Measurements from ENCODE around the gene OGFR. TPM values are rescaled to one million over a fixed set of nuclear protein-coding genes. Genes with fewer than 3 reads are reported as not detected.

The OGFR gene
- total and polyA plus RNA-seq, 4 donors: 14.6 to 46.6 (median 42.3) TPM

GRCh38 chr20:62805155-62805710 lies 598 bp downstream of the OGFR start:
- H3K4me3 ChIP-seq (ENCODE audit: low read depth, low read length): peak overlapping the region; percentile 55
- H3K27ac ChIP-seq (ENCODE audit: low read depth, low read length): no peak overlapping the region
- DNase-seq (ENCODE audit: low read depth in 4 of 6, low spot score in 6 of 6): no peak
- H3K9me3 ChIP-seq (ENCODE audit: control insufficient read depth, insufficient read depth, low read length): no peaks in the 10 kb centered on the region
- H3K4me1 ChIP-seq (ENCODE audit: control insufficient read depth, insufficient read depth, low read length): peaks cover 49% of the 10 kb centered on the region
- no peaks in the 10 kb centered on the region for H3K27me3 ChIP-seq (ENCODE audit: control insufficient read depth, insufficient read depth, low read length)
- 0% methylated on average over 54 of the region's 58 CpGs for WGBS (ENCODE audit: insufficient coverage)
- H3K36me3 ChIP-seq (ENCODE audit: control insufficient read depth, insufficient read depth, low read length): peaks cover 65% of the 10 kb centered on the region

- 29% methylated on average over 22 of the region's 25 CpGs for WGBS (ENCODE audit: insufficient coverage)
- Histone ChIP-seq H3K4me3 (ENCODE audit: low read depth, low read length) (peak overlapping the region; percentile 45), H3K36me3 (ENCODE audit: control insufficient read depth, insufficient read depth, low read length) (peaks cover 66% of the 10 kb centered on the region), H3K27me3 (ENCODE audit: control insufficient read depth, insufficient read depth, low read length) (no peaks in the 10 kb centered on the region), H3K4me1 (ENCODE audit: control insufficient read depth, insufficient read depth, low read length) (peaks cover 49% of the 10 kb centered on the region), H3K9me3 (ENCODE audit: control insufficient read depth, insufficient read depth, low read length) (no peaks in the 10 kb centered on the region), H3K27ac (ENCODE audit: low read depth, low read length) (no peak overlapping the region)
- no peak for DNase-seq (ENCODE audit: low read depth in 4 of 6, low spot score in 6 of 6)
These were observed 1.2 kb downstream of the OGFR start for GRCh38 chr20:62805711-62806382.

- DNase-seq (ENCODE audit: low read depth in 4 of 6, low spot score in 6 of 6): no peak
- Histone ChIP-seq H3K9me3 (ENCODE audit: control insufficient read depth, insufficient read depth, low read length) (no peaks in the 10 kb centered on the region), H3K36me3 (ENCODE audit: control insufficient read depth, insufficient read depth, low read length) (peaks cover 66% of the 10 kb centered on the region), H3K27me3 (ENCODE audit: control insufficient read depth, insufficient read depth, low read length) (no peaks in the 10 kb centered on the region), H3K4me1 (ENCODE audit: control insufficient read depth, insufficient read depth, low read length) (peaks cover 49% of the 10 kb centered on the region), H3K27ac (ENCODE audit: low read depth, low read length) (no peak overlapping the region), H3K4me3 (ENCODE audit: low read depth, low read length) (peak overlapping the region; percentile 45)
- WGBS (ENCODE audit: insufficient coverage): 78% methylated on average over 10 of the region's 11 CpGs
These were observed 1.9 kb downstream of the OGFR start for GRCh38 chr20:62806383-62807050.

GRCh38 chr20:62807444-62808210 lies 3.0 kb downstream of the OGFR start:
- Histone ChIP-seq H3K9me3 (ENCODE audit: control insufficient read depth, insufficient read depth, low read length) (no peaks in the 10 kb centered on the region), H3K4me1 (ENCODE audit: control insufficient read depth, insufficient read depth, low read length) (peaks cover 41% of the 10 kb centered on the region), H3K27me3 (ENCODE audit: control insufficient read depth, insufficient read depth, low read length) (no peaks in the 10 kb centered on the region), H3K4me3 (ENCODE audit: low read depth, low read length) (no peak overlapping the region), H3K27ac (ENCODE audit: low read depth, low read length) (no peak overlapping the region), H3K36me3 (ENCODE audit: control insufficient read depth, insufficient read depth, low read length) (peaks cover 68% of the 10 kb centered on the region)
- WGBS (ENCODE audit: insufficient coverage): 84% methylated on average over 23 of the region's 23 CpGs
- no peak for DNase-seq (ENCODE audit: low read depth in 4 of 6, low spot score in 6 of 6)

- Histone ChIP-seq H3K9me3 (ENCODE audit: control insufficient read depth, insufficient read depth, low read length) (no peaks in the 10 kb centered on the region), H3K36me3 (ENCODE audit: control insufficient read depth, insufficient read depth, low read length) (peaks cover 75% of the 10 kb centered on the region), H3K4me3 (ENCODE audit: low read depth, low read length) (no peak overlapping the region), H3K27me3 (ENCODE audit: control insufficient read depth, insufficient read depth, low read length) (no peaks in the 10 kb centered on the region), H3K4me1 (ENCODE audit: control insufficient read depth, insufficient read depth, low read length) (peaks cover 40% of the 10 kb centered on the region), H3K27ac (ENCODE audit: low read depth, low read length) (no peak overlapping the region)
- 18% methylated on average over 12 of the region's 21 CpGs for WGBS (ENCODE audit: insufficient coverage)
- peak in 2 of 6 donors; percentile 83 to 88 for DNase-seq (ENCODE audit: low read depth in 4 of 6, low spot score in 6 of 6)
These were observed 3.7 kb downstream of the OGFR start for GRCh38 chr20:62808211-62808865.

- H3K4me1 ChIP-seq (ENCODE audit: control insufficient read depth, insufficient read depth, low read length): peaks cover 32% of the 10 kb centered on the region
- H3K4me3 ChIP-seq (ENCODE audit: low read depth, low read length): no peak overlapping the region
- no peak for DNase-seq (ENCODE audit: low read depth in 4 of 6, low spot score in 6 of 6)
- H3K36me3 ChIP-seq (ENCODE audit: control insufficient read depth, insufficient read depth, low read length): peaks cover 89% of the 10 kb centered on the region
- WGBS (ENCODE audit: insufficient coverage): 94% methylated on average over 22 of the region's 24 CpGs
- H3K9me3 ChIP-seq (ENCODE audit: control insufficient read depth, insufficient read depth, low read length): no peaks in the 10 kb centered on the region
- no peak overlapping the region for H3K27ac ChIP-seq (ENCODE audit: low read depth, low read length)
- peaks cover 4% of the 10 kb centered on the region for H3K27me3 ChIP-seq (ENCODE audit: control insufficient read depth, insufficient read depth, low read length)
These were observed 5.1 kb downstream of the OGFR start for GRCh38 chr20:62809530-62810428.

- H3K4me1 ChIP-seq (ENCODE audit: control insufficient read depth, insufficient read depth, low read length): peaks cover 38% of the 10 kb centered on the region
- no peak overlapping the region for H3K4me3 ChIP-seq (ENCODE audit: low read depth, low read length)
- no peaks in the 10 kb centered on the region for H3K9me3 ChIP-seq (ENCODE audit: control insufficient read depth, insufficient read depth, low read length)
- H3K27ac ChIP-seq (ENCODE audit: low read depth, low read length): no peak overlapping the region
- peaks cover 19% of the 10 kb centered on the region for H3K27me3 ChIP-seq (ENCODE audit: control insufficient read depth, insufficient read depth, low read length)
- no peak for DNase-seq (ENCODE audit: low read depth in 4 of 6, low spot score in 6 of 6)
- WGBS (ENCODE audit: insufficient coverage): 94% methylated on average over 21 of the region's 21 CpGs
- H3K36me3 ChIP-seq (ENCODE audit: control insufficient read depth, insufficient read depth, low read length): peaks cover 86% of the 10 kb centered on the region
These were observed 6.7 kb downstream of the OGFR start for GRCh38 chr20:62811320-62811719.

GRCh38 chr20:62811720-62812119 lies 7.1 kb downstream of the OGFR start:
- H3K9me3 ChIP-seq (ENCODE audit: control insufficient read depth, insufficient read depth, low read length): no peaks in the 10 kb centered on the region
- H3K4me1 ChIP-seq (ENCODE audit: control insufficient read depth, insufficient read depth, low read length): peaks cover 38% of the 10 kb centered on the region
- no peak overlapping the region for H3K27ac ChIP-seq (ENCODE audit: low read depth, low read length)
- no peak overlapping the region for H3K4me3 ChIP-seq (ENCODE audit: low read depth, low read length)
- peaks cover 22% of the 10 kb centered on the region for H3K27me3 ChIP-seq (ENCODE audit: control insufficient read depth, insufficient read depth, low read length)
- no peak for DNase-seq (ENCODE audit: low read depth in 4 of 6, low spot score in 6 of 6)
- WGBS (ENCODE audit: insufficient coverage): 90% methylated on average over 7 of the region's 10 CpGs
- H3K36me3 ChIP-seq (ENCODE audit: control insufficient read depth, insufficient read depth, low read length): peaks cover 82% of the 10 kb centered on the region

All from spinal cord (tissue), 10 donors.